Thoracic aorta (tissue), 2 donors: ENCODE measurements around the gene TLCD1. TPM values are rescaled to one million over a fixed set of nuclear protein-coding genes. Genes with fewer than 3 reads are reported as not detected.

ENCODE experiments used
- ATAC-seq: fragments of 150-250 bp; one replicate; pipeline ENCODE4 v1.8.0; 2017; ENCODE audit warnings: low read depth; ENCODE audit not compliant: insufficient number of reproducible peaks, low FRiP score
- DNase-seq: peaks from one replicate; pipeline ENCODE4 v3.0.0-alpha.2; 2020; ENCODE audit warnings: low spot score
- H3K27ac ChIP-seq, 2 donors: fragments of 200-600 bp; sonication (generic); 1 replicate in 1 of 2; 2 replicates in 1 of 2; pipeline ENCODE4 v1.5.1; 2016; ENCODE audit warnings: mild to moderate bottlenecking in 2 of 2, moderate library complexity in 2 of 2
- H3K27me3 ChIP-seq: fragments of 200-600 bp; sonication (generic); replicated peaks from 2 replicates; pipeline ENCODE4 v1.6.0; 2016; ENCODE audit warnings: mild to moderate bottlenecking; ENCODE audit not compliant: insufficient read depth
- H3K36me3 ChIP-seq: fragments of 200-600 bp; sonication (generic); one replicate; pipeline ENCODE4 v1.5.1; 2016
- H3K4me1 ChIP-seq, 2 donors: fragments of 200-600 bp; sonication (generic); 1 replicate in 1 of 2; 2 replicates in 1 of 2; pipeline versions ENCODE4 v1.5.1 to v1.6.0; 2016; ENCODE audit warnings: low read depth in 2 of 2, mild to moderate bottlenecking in 1 of 2; ENCODE audit not compliant: control insufficient read depth in 1 of 2
- H3K4me3 ChIP-seq: fragments of 200-600 bp; sonication (generic); 2 replicates; pipeline ENCODE4 v1.5.1; 2016; ENCODE audit warnings: mild to moderate bottlenecking
- H3K9me3 ChIP-seq: fragments of 200-600 bp; sonication (generic); 2 replicates; pipeline ENCODE4 v1.5.1; 2016
- total RNA-seq, 2 donors: library from RNA; depleted of rRNA; stranded (reverse); fragments of >200 nt; gene quantifications; one replicate each; pipeline versions ENCODE4 v1.1.0 to v1.2.3, GENCODE V29; 2016
- TF ChIP-seq, protein P1 (sequence below): fragments of 200-600 bp; sonication (generic); IDR thresholded peaks from one replicate; pipeline ENCODE4 v1.5.1; 2019; ENCODE audit warnings: antibody characterized with exemption

The TLCD1 gene
- total RNA-seq, 2 donors from 2014 or later: 1.9 TPM; not detected in 1

DNA sequence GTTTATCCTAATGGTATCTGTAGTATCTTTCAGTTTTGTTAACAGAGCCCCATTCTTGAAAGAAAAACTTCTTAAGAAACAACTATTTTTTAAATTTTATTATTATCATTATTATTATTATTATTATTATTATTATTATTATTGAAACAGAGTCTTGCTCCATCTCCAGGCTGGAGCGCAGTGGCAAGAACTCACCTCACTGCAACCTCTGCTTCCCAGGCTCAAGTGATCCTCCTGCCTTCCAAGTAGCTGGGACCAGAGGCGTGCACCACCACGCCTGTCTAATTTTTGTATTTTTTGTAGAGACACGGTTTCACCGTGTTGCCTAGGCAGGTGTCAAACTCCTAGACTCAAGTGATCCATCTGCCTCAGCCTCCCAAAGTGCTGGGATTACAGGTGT is 40.7 kb downstream of the TLCD1 start:
- peaks cover 89% of the 10 kb centered on the region for H3K36me3 ChIP-seq
- H3K27me3 ChIP-seq: no peaks in the 10 kb centered on the region
- H3K4me1 ChIP-seq: no peaks in the 10 kb centered on the region
- no peak for ATAC-seq
- no peak for DNase-seq
- TF ChIP-seq, protein P1, sequence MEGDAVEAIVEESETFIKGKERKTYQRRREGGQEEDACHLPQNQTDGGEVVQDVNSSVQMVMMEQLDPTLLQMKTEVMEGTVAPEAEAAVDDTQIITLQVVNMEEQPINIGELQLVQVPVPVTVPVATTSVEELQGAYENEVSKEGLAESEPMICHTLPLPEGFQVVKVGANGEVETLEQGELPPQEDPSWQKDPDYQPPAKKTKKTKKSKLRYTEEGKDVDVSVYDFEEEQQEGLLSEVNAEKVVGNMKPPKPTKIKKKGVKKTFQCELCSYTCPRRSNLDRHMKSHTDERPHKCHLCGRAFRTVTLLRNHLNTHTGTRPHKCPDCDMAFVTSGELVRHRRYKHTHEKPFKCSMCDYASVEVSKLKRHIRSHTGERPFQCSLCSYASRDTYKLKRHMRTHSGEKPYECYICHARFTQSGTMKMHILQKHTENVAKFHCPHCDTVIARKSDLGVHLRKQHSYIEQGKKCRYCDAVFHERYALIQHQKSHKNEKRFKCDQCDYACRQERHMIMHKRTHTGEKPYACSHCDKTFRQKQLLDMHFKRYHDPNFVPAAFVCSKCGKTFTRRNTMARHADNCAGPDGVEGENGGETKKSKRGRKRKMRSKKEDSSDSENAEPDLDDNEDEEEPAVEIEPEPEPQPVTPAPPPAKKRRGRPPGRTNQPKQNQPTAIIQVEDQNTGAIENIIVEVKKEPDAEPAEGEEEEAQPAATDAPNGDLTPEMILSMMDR: no peak
- H3K27ac ChIP-seq: no peak overlapping the region
- no peaks in the 10 kb centered on the region for H3K9me3 ChIP-seq
- no peak overlapping the region for H3K4me3 ChIP-seq

DNA sequence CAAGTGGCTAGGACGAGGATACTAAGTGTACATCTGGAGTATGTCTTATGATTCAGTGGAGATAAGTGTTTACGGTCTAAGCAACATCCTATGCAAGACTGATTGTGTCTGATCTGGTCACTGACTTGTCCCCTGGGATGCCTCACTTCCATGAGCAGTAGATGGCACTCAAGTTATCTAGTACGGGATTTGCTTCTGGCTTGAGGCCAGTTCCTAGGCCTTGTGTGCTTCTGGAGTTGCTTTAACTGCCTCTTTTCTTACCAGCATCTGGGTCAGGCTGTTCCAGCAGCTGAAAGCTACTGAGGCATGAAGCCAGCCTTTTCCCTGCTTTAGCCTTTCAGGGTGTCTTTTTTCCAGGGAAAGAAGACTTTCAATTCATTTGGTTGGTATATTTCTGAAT is 41.1 kb downstream of the TLCD1 start:
- ATAC-seq: no peak

DNA sequence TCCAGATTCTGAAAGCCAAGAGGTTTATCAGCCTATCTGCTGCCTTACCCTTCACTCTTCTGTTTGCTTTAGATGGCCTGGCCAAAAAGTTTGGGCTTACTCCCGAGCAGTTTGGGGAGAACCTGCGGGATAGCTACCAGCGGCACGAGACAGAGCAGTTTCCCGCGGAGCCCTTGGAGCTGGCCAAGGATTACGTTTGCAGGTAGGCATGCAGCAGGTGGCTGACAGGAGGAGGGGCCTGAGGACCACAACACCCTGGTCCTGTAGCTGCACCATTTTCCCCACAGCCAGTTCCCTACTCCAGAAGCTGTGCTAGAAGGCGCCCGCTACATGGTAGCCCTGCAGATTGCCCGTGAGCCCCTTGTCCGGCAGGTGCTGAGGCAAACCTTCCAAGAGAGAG is 43.4 kb downstream of the TLCD1 start:
- Histone ChIP-seq H3K9me3 (no peaks in the 10 kb centered on the region), H3K4me3 (no peak overlapping the region), H3K27me3 (no peaks in the 10 kb centered on the region), H3K4me1 (no peaks in the 10 kb centered on the region), H3K36me3 (peaks cover 89% of the 10 kb centered on the region), H3K27ac (no peak overlapping the region)
- DNase-seq: no peak
- TF ChIP-seq, protein P1: no peak
- ATAC-seq: no peak

More for the DNA sequence above, 41.1 kb downstream of the TLCD1 start:
- Histone ChIP-seq H3K4me1 (no peaks in the 10 kb centered on the region), H3K27ac (no peak overlapping the region), H3K27me3 (no peaks in the 10 kb centered on the region), H3K9me3 (no peaks in the 10 kb centered on the region), H3K36me3 (peaks cover 89% of the 10 kb centered on the region), H3K4me3 (no peak overlapping the region)
- TF ChIP-seq, protein P1: no peak
- no peak for DNase-seq

DNA sequence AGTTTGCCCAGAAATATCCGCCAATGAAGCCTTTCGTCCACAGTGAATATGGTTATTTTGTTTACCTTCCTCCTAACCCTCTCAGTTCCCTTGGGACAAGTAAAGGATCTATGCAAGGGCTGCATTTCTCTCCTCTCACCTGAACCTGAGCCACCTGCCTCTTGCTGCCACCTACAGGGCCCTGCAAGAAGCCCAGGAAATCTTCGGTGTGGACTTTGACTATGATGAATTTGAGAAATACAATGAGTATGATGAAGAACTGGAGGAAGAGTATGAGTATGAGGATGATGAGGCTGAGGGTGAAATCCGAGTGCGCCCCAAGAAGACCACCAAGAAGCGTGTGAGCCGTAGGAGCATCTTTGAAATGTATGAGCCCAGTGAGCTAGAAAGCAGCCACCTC is 50.1 kb downstream of the TLCD1 start:
- ATAC-seq (no peak), DNase-seq (no peak)
- H3K9me3 ChIP-seq: no peaks in the 10 kb centered on the region
- no peaks in the 10 kb centered on the region for H3K27me3 ChIP-seq
- H3K4me1 ChIP-seq: no peaks in the 10 kb centered on the region
- H3K27ac ChIP-seq: no peak overlapping the region
- TF ChIP-seq, protein P1: no peak
- H3K36me3 ChIP-seq: peaks cover 94% of the 10 kb centered on the region
- no peak overlapping the region for H3K4me3 ChIP-seq

DNA sequence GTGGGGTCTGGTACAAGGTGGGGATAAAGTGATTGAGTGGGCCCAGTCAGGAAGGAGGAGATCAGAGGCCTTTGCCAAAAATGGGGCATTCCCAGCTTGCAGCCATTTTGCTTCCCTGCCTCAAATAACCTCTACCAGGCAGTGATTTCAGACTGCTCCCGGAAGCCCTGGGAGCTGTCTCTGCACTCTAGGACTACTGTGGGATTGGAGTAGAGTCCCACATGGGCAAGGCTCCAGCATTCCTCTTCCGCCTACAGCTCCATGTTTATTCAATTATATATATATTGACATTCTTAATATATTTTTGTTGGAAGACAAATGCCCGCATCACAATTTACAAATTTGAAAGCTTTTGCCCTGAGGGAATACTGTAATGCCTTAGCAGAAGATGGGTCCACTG is 50.5 kb downstream of the TLCD1 start:
- TF ChIP-seq, protein P1: no peak
- peaks cover 93% of the 10 kb centered on the region for H3K36me3 ChIP-seq

More for the DNA sequence above, 50.5 kb downstream of the TLCD1 start:
- H3K27ac ChIP-seq: no peak overlapping the region
- H3K4me3 ChIP-seq: no peak overlapping the region
- DNase-seq: no peak
- no peaks in the 10 kb centered on the region for H3K9me3 ChIP-seq
- no peaks in the 10 kb centered on the region for H3K4me1 ChIP-seq
- ATAC-seq: no peak
- H3K27me3 ChIP-seq: no peaks in the 10 kb centered on the region

Other genes with a start within 250 kb of the TLCD1 start
- not detected for gene FOXN1, start 219.9 kb downstream of the TLCD1 start, total RNA-seq
- 10 to 100 TPM; 27.8 to 34.9 TPM for gene UNC119, start 173.6 kb downstream of the TLCD1 start, total RNA-seq
- 10 to 100 TPM; 39.1 to 63.1 TPM for gene PIGS, start 154.7 kb downstream of the TLCD1 start, total RNA-seq
- 10 to 100 TPM; 43.3 to 43.7 TPM for gene ALDOC, start 149.3 kb downstream of the TLCD1 start, total RNA-seq
- 1 to 10 TPM; 1.6 to 5.9 TPM for gene SPAG5, start 127.2 kb downstream of the TLCD1 start, total RNA-seq
- 10 to 100 TPM in 1 of 2 donors, 1 to 10 TPM in 1; 8.0 to 11.8 TPM for gene RSKR, start 112.0 kb downstream of the TLCD1 start, total RNA-seq
- 100 to 1,000 TPM; 125 to 139 TPM for gene BLTP2, start 81.1 kb downstream of the TLCD1 start, total RNA-seq
- gene SDF2, start 64.3 kb downstream of the TLCD1 start, total RNA-seq: 10 to 100 TPM; 52.3 to 53.1 TPM
- 100 to 1,000 TPM in 1 of 2 donors, 10 to 100 TPM in 1; 45.6 to 133 TPM for gene SUPT6H, start 64.0 kb downstream of the TLCD1 start, total RNA-seq
- 1 to 10 TPM; 1.1 to 1.8 TPM for gene PROCA1, start 14.3 kb downstream of the TLCD1 start, total RNA-seq
- gene RAB34, start 8.4 kb downstream of the TLCD1 start, total RNA-seq: 100 to 1,000 TPM; 288 to 381 TPM
- 100 to 1,000 TPM; 279 to 387 TPM for gene RPL23A, start 6.2 kb downstream of the TLCD1 start, total RNA-seq
- gene NEK8, start 2.6 kb upstream of the TLCD1 start, total RNA-seq: 1 to 10 TPM; 1.5 to 2.2 TPM
- 10 to 100 TPM in 1 of 2 donors, 1 to 10 TPM in 1; 9.9 to 22.4 TPM for gene TRAF4, start 17.8 kb upstream of the TLCD1 start, total RNA-seq
- 10 to 100 TPM; 19.9 to 23.4 TPM for gene FAM222B, start 116.6 kb upstream of the TLCD1 start, total RNA-seq
- gene ERAL1, start 128.8 kb upstream of the TLCD1 start, total RNA-seq: 10 to 100 TPM; 30.6 to 34.6 TPM
- 10 to 100 TPM; 71.3 to 92.1 TPM for gene FLOT2, start 171.5 kb upstream of the TLCD1 start, total RNA-seq
- gene DHRS13, start 176.8 kb upstream of the TLCD1 start, total RNA-seq: 10 to 100 TPM in 1 of 2 donors, 1 to 10 TPM in 1; 3.7 to 12.2 TPM
- 10 to 100 TPM; 46.4 to 99.4 TPM for gene PHF12, start 225.3 kb upstream of the TLCD1 start, total RNA-seq